Endometrial microvascular endothelial cells (primary cell): ENCODE data around the gene ITGA6. TPM values are rescaled to one million over a fixed set of nuclear protein-coding genes. Genes with fewer than 3 reads are reported as not detected.

Experiments used
- in situ Hi-C: cut with HindIII; loops from 2 replicates; pipeline ENCODE4 v1.10.0; 2017; ENCODE audit warnings: low sequenced_read_pairs, low pct_unique_long_range_greater_than_20kb; ENCODE audit errors: inconsistent ontology term
- total RNA-seq: library from RNA; depleted of rRNA; stranded (reverse); fragments of >200 nt; gene quantifications from one replicate; pipeline ENCODE4 v1.2.3, GENCODE V29; 2015; ENCODE audit errors: inconsistent ontology term

ITGA6 gene
- total RNA-seq, 1 donor from 2014 or later, result 295 TPM

GRCh38 chr2:172458561-172459124, 31.3 kb downstream of the ITGA6 start:
- in situ Hi-C loops, result no loop called here

DNA sequence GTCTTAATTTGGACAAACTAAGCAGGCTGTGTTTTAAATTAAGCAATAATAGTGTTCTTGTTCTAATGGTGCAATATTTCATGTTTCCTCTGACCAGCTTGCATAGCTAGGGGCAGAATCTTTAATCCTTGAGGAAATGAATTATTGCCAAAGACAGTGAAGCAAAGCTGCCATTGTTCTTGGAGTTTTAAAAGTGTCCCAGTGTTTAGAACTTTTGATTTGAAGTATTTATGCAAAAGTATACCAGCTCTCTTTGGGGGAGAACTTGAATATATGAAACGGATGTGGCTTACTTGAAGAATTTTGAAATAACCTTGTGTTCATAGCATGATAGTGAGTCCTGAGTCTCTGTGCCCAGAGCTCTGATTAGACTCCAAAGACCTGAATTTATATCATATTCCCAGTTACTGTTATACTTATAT, 33.4 kb downstream of the ITGA6 start:
- in situ Hi-C loops, result no loop called here

DNA sequence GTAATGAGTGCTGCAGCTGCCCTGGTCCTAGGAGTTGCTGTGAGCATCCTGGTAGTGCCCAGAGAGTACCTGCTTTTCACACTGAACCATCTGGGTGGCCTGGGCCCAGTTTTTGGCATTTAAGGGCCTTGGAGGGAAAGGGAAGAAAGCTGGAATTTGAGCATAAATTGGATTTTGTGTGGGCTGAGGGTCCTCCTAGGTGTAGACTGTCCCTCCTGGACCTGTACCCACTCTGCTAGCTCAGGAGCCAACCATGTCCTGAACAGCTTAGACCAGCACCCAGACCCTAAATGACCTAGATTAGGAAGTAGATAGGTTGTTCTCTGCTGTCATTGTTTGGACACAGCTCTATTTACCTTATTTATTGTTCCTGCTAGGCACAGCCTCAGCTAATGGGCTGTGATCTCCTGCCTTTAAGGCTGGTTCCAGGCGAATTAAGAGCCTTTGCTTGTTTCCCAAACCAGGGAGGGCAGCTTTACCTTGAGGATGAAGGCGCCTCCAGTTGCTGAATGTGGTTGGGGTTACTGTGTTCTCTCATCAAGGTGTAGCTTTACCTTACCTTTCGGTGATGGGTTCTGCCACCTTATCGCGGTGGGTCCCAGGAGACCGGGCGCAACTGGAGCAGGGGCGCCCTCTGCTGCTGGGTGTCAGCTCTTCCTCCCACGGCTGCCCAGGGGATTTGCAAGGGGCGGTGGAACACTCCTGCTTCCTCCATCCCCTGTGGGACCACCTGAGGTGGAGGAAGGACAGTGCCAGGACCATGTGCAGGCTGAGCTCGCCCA, 34.4 kb downstream of the ITGA6 start:
- in situ Hi-C loops, result no loop called here

DNA sequence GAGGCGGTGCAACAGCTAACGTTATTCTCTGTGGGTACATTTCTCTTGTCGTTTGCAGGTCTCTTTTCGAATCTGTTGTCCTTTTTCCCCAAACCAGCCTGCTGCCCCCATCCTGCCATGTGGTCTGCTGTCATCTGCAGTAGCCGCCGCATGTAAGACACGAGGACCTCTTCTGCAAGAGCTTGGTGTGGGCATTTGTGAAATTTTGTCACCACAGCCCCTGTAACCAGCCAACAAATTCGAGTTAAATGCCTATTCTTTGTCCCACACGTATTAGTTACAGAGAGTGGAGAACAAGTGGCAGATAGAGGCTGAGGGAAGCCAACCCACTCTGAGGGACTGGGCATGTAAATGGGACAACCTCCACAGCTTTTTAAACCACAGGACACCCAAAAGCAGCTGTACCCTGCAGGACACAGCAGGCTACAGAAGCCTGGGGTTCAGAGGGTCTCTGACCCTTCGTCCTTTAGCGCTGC, 35.0 kb downstream of the ITGA6 start:
- in situ Hi-C loops, result no loop called here

DNA sequence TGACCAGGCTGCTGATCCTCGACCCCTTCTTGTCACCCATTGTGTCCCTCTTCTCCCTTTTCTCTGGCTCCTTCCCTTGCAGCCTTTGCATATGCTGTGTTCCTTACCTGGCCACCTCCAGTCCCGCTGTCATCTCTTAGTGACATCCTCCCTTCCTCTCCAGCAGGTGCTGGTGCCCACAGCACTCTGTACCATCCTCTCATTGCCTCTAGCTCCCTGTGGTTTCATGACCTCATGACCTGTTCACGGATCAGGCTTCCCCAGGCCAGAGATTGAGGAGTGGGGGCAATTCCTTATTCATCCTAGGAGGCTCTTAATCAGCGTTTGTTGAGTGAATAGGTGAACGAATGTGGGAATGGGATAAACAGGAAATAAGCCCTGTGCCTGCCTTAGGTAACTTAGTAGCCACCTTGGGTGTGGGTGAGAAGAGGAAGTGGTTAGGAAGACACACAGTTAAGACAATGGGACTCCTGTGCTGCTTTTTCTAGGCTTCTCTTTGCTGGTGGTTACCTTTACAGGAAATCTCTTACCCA, 35.5 kb downstream of the ITGA6 start:
- in situ Hi-C loops, result no loop called here

- in situ Hi-C loops, result no loop called here
Measured at GRCh38 chr2:172464400-172465129, 37.2 kb downstream of the ITGA6 start.

DNA sequence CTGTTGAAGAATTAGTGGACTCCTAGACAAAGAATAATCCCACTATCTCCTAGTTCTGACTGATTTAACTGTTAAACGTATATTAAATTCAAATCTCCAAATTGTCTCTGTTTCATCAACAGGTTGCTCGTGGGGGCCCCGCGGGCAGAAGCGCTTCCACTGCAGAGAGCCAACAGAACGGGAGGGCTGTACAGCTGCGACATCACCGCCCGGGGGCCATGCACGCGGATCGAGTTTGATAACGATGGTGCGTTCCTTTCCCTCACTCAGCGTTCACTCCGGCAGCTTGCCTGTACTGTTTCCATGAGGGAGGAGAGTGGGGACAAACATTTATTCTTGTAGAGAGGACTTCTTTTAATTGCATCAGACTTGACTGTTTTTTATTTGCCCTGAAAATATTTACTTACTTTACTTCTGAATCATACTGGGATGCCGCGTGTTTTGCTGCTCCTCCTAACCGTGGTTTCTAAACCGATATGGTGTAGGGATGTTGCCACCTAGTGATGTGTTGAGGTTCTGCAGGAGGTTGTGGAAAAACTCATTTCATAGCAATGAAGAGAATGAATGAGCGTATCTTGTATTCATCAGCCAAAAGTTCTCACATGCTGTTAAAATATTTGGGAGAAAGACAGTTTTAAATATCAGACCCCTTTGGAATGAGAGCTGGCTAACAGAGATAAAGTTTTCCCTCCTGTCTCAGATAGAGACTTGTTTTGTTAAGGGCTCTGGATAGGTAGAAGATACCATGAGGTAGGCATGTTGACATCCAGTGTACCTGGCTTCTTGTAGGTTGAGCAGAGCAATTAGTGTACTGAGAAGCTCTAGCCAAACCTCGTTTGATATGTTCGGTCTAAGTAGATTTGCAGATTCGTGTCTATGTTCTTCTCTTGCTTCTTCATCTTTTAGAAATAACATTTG, 38.3 kb downstream of the ITGA6 start:
- in situ Hi-C loops, result no loop called here

GRCh38 chr2:172467382-172467781, 40.0 kb downstream of the ITGA6 start:
- in situ Hi-C loops, result no loop called here

GRCh38 chr2:172470958-172471922, 43.9 kb downstream of the ITGA6 start:
- in situ Hi-C loops, result no loop called here

DNA sequence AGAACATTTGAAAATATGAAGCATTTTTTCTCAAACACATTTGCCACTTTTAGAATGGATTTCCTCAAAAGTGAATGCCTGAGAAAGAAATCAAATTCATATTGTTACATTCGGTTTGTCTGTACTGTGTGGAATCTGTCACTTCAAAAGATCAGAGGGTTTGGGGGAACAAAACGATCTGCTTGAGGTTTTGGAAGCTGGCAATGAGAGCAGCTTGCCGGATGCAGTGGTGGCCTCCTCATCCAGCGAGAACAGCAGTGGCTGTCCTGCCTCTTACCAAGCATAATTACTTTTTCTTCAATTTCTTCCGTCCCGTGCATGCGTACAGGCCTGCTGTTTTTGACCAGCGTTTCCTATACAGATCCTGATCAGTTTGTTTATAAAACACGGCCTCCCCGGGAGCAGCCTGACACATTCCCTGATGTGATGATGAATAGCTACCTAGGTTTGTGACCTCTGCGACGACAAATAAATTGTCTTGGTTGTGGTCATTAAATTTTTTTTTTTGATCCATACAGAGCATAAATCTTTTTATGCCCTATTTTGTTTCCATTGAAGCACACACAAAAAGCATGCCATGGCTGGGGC, 45.2 kb downstream of the ITGA6 start:
- in situ Hi-C loops, result no loop called here

- in situ Hi-C loops, result no loop called here
Measured at GRCh38 chr2:172473167-172473566, 45.8 kb downstream of the ITGA6 start.

- in situ Hi-C loops, result no loop called here
Measured at GRCh38 chr2:172478353-172478752, 51.0 kb downstream of the ITGA6 start.

DNA sequence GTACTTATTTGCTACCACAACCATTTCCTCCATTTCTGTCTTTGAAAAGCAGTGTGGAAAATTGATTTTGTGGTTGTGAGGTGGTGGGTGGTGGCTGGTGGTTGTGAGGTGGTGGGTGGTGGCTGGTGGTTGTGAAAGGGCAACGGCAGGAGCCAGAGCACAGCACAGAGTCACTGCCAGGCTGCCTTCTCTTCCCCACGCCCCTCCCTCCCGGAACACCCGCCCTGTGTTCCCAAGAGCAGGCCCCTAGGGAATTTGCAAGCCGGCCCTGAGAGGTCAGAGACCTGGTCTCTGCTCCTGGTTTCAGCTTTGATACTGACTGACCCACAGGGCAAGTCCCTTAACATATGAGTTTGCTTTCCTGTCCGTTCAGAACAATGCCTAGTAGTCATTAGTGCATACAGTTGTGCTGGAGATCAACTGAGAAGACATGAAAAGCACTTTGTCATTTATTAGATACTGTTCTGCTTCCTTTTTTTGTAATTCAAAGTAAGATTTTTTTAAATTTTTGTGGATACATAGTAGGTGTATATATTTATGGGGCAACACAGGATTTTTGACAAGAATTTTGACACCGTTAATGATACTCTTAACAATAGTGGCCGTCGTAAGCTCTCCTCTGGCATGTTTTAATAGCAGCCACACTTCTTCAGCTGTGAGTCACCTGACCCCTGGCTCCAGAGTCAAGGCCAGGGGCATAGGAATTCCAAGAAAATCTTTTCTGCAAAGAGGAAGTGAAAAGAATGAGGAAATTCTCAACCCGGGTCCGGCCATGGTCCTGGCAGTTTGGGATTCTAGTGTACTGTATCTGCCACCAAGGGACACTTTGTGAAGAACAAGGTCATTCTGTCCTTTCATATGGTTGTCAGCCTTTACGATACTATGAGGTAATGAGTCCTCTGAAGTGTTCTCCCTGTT, 53.2 kb downstream of the ITGA6 start:
- in situ Hi-C loops, result no loop called here

- in situ Hi-C loops, result no loop called here
Measured at GRCh38 chr2:172481507-172482262, 54.3 kb downstream of the ITGA6 start.

DNA sequence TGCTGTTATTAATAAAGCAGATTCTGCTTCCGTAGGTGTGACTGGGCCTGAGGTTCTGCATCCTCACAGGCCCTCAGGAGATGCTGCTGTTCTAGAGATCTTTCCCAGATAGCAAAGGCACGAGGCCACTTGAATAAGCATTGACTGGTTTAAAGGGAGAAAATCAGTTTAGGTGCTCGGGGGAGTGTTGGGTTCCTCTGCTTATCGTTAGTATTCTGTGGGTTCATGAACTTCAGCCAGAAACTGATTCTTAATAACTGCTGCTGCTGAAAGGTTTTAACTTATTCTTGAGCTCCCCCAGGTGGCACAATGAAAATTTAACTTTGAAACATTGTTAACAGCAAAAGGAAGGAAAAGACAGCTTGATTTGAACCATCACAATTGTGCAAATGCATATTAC, 56.9 kb downstream of the ITGA6 start:
- in situ Hi-C loops, result no loop called here

DNA sequence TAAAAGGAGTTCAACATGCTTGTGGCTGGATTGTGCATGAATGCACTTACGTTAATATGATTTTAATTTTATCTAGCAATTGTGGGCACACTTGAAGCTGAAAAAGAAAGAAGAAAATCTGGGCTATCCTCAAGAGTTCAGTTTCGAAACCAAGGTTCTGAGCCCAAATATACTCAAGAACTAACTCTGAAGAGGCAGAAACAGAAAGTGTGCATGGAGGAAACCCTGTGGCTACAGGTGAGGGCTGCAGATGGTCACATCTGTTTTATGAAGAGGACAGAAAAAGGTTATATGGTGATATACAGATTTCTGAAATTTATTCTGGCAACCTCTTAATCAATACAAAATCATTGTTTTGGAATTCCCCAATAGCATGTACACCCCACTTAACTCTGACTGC, 57.3 kb downstream of the ITGA6 start:
- in situ Hi-C loops, result no loop called here
